Mesendoderm (in vitro differentiated cells): ENCODE results near the gene ZBTB12.

ENCODE experiments used
- DNase-seq: peaks from one replicate; pipeline ENCODE4 v3.0.0; 2013
- H2AK5ac ChIP-seq: 2 replicates; pipeline ENCODE4 v1.6.1; 2013; ENCODE audit warnings: low read length, inconsistent platforms
- H2BK120ac ChIP-seq: 2 replicates; pipeline ENCODE4 v1.6.1; 2013; ENCODE audit warnings: low read depth, mild to moderate bottlenecking, low read length, moderate library complexity, mixed read lengths
- H2BK15ac ChIP-seq: replicated peaks from 2 replicates; pipeline ENCODE4 v1.6.1; 2013; ENCODE audit warnings: low read depth, mild to moderate bottlenecking, moderate library complexity
- H2BK5ac ChIP-seq: 2 replicates; pipeline ENCODE4 v1.6.1; 2013; ENCODE audit warnings: low read length, inconsistent platforms
- H3K18ac ChIP-seq: 2 replicates; pipeline ENCODE4 v1.6.1; 2013; ENCODE audit warnings: mild to moderate bottlenecking, low read length, mixed read lengths
- H3K23ac ChIP-seq: one replicate; pipeline ENCODE4 v1.6.1; 2013; ENCODE audit warnings: low read length
- H3K27ac ChIP-seq: 2 replicates; pipeline ENCODE4 v1.5.1; 2013; ENCODE audit warnings: low read depth, mild to moderate bottlenecking, inconsistent platforms, low read length, moderate library complexity
- H3K27me3 ChIP-seq: 2 replicates; pipeline ENCODE4 v1.6.1; 2013; ENCODE audit warnings: low read length, control low read depth, mild to moderate bottlenecking, inconsistent platforms; ENCODE audit not compliant: insufficient read depth, poor library complexity
- H3K36me3 ChIP-seq: 2 replicates; pipeline ENCODE4 v1.6.1; 2013; ENCODE audit warnings: low read length, inconsistent platforms; ENCODE audit not compliant: control insufficient read depth, insufficient read depth
- H3K4ac ChIP-seq: one replicate; pipeline ENCODE4 v1.6.1; 2013; ENCODE audit warnings: low read depth, mild to moderate bottlenecking, low read length, moderate library complexity
- H3K4me1 ChIP-seq: 2 replicates; pipeline ENCODE4 v1.6.1; 2013; ENCODE audit warnings: low read depth, low read length, inconsistent platforms; ENCODE audit not compliant: control insufficient read depth
- H3K4me2 ChIP-seq: 2 replicates; pipeline ENCODE4 v1.6.1; 2013; ENCODE audit warnings: low read length
- H3K4me3 ChIP-seq: 2 replicates; pipeline ENCODE4 v1.5.1; 2013; ENCODE audit warnings: mild to moderate bottlenecking, low read length
- H3K56ac ChIP-seq: one replicate; pipeline ENCODE4 v1.6.1; 2013; ENCODE audit warnings: low read length
- H3K79me1 ChIP-seq: 2 replicates; pipeline ENCODE4 v1.6.1; 2013; ENCODE audit warnings: low read length, inconsistent platforms
- H3K79me2 ChIP-seq: 2 replicates; pipeline ENCODE4 v1.6.1; 2013; ENCODE audit warnings: mild to moderate bottlenecking, low read length; ENCODE audit not compliant: control insufficient read depth, insufficient read depth
- H3K9ac ChIP-seq: 2 replicates; pipeline ENCODE4 v1.6.1; 2013; ENCODE audit warnings: low read length, inconsistent platforms
- H4K5ac ChIP-seq: one replicate; pipeline ENCODE4 v1.6.1; 2013; ENCODE audit warnings: low read length
- H4K8ac ChIP-seq: one replicate; pipeline ENCODE4 v1.6.1; 2013; ENCODE audit warnings: low read depth, mild to moderate bottlenecking, control low read depth, low read length, moderate library complexity
- WGBS: extraction: QIAGEN DNeasy Blood & Tissue Kit; methylation state at CpG from one replicate; pipeline ENCODE4 v1.1.7; 2013; ENCODE audit warnings: low lambda C conversion rate, missing lambda C conversion rate; ENCODE audit not compliant: insufficient coverage; ENCODE audit errors: extremely low coverage; 5-methylcytosine and 5-hydroxymethylcytosine counted together

The ZBTB12 gene

DNA sequence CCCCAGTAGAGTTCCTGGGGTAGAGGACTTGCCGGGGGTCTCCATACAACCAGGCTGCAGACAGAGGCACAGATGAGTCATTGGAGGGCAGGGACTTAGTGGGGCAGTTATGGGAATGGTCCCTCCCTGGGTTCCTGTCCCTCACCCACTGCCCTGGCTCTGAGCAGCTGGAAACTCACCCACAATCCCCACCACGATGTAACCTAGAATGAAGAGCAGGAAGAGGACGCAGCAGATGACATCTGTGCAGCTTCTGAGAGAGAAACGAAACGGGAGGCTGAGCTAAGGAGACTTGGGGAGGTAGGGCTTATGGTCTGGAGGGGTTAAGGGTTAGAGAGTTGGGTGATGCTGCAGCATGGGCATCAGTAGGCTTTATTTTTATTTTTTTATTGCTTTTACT is 26.0 kb downstream of the ZBTB12 start:
- Histone ChIP-seq H3K79me2 (no peaks in the 10 kb centered on the region), H3K36me3 (peaks cover 2% of the 10 kb centered on the region), H3K4me3 (no peak overlapping the region), H3K27me3 (no peaks in the 10 kb centered on the region), H3K56ac (no peak overlapping the region), H4K8ac (no peak overlapping the region), H3K4me2 (no peak overlapping the region), H3K4me1 (no peaks in the 10 kb centered on the region), H4K5ac (no peak overlapping the region), H3K9ac (no peak overlapping the region), H3K23ac (no peak overlapping the region), H2AK5ac (no peak overlapping the region), H3K79me1 (no peaks in the 10 kb centered on the region), H3K27ac (no peak overlapping the region), H2BK15ac (no peak overlapping the region), H2BK120ac (no peak overlapping the region), H3K18ac (no peak overlapping the region), H2BK5ac (no peak overlapping the region), H3K4ac (no peak overlapping the region)
- WGBS, result no CpG with 5 or more reads among the region's 5 CpGs
- DNase-seq, result no peak

DNA sequence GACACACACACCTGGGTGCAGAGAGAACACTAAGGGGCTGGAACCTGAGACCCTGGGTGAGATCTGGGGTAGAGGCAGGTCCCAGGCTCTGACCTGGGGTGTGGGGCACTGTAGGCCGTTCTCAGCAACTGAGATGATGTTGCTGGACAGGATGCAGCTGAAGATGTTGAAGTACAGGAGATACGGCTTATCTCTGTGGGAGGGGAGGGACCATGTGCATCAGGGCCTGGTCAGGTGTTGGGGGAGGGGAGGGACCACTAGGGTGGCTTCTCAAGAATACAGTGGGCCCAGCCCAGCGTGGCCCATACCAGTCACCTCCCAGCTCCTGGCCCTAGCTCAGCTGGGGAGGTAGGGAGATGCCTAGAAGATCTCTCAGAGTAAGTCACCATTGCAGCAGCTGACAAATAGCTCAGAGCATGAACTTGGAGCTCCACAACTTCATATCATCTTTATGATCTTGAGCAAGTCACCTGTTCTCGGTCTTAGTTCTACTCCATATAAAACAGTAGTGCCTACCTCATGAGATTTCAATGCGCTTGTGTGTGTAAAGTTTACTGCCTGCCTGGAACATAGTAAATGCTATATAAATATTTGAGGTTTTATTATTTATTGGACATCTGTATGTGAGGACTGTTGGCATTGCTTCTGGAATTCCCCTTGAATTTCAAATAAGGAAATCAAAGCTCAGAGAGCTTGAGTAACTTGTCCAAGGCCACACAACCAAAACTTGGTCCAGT is 26.9 kb downstream of the ZBTB12 start:
- Histone ChIP-seq H3K79me2 (no peaks in the 10 kb centered on the region), H3K4me2 (no peak overlapping the region), H3K4me3 (no peak overlapping the region), H3K18ac (no peak overlapping the region), H3K56ac (no peak overlapping the region), H3K4ac (no peak overlapping the region), H2BK5ac (no peak overlapping the region), H3K23ac (no peak overlapping the region), H3K4me1 (no peaks in the 10 kb centered on the region), H4K5ac (no peak overlapping the region), H2BK15ac (no peak overlapping the region), H3K27me3 (no peaks in the 10 kb centered on the region), H2AK5ac (no peak overlapping the region), H3K27ac (no peak overlapping the region), H4K8ac (no peak overlapping the region), H2BK120ac (no peak overlapping the region), H3K9ac (no peak overlapping the region), H3K79me1 (no peaks in the 10 kb centered on the region), H3K36me3 (peaks cover 2% of the 10 kb centered on the region)
- no CpG with 5 or more reads among the region's 5 CpGs for WGBS
- DNase-seq, result no peak

DNA sequence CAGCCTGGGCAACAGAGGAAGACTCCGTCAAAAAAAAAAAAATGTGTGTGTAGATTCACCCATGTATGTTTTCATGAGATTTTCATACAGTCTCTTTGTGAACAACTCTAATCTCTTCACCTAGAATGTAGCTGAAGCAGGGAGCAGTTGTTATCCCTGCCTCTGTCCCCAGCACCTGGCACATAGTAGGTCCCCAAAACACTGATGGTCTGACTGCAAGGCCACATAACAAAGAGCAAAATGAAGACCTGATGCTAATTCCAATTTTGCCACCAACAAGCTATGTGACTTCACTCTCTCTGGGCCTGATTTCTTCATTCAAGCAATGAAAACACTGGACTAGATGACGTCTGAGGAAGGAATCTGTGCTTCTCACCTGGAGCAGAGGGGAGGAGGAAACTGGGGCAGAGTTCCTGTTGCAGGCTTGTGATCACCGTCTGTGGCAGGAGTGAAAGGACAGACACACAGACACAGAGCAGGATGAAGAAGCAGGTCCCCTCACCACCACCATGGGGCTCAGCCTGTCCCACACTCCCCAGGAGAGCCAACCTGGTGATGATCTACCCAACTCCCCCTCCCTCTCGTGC is 27.7 kb downstream of the ZBTB12 start:
- no peak overlapping the region for H3K18ac ChIP-seq
- no peak overlapping the region for H3K9ac ChIP-seq
- H3K23ac ChIP-seq, result no peak overlapping the region
- H3K27ac ChIP-seq, result no peak overlapping the region
- no peak overlapping the region for H2AK5ac ChIP-seq
- no peak overlapping the region for H4K8ac ChIP-seq
- H3K79me2 ChIP-seq, result no peaks in the 10 kb centered on the region
- no peak overlapping the region for H3K4me2 ChIP-seq
- H2BK120ac ChIP-seq, result no peak overlapping the region
- WGBS, result no CpG with 5 or more reads among the region's 4 CpGs
- no peak overlapping the region for H3K56ac ChIP-seq
- H3K79me1 ChIP-seq, result no peaks in the 10 kb centered on the region
- no peaks in the 10 kb centered on the region for H3K36me3 ChIP-seq
- no peak overlapping the region for H4K5ac ChIP-seq
- no peaks in the 10 kb centered on the region for H3K27me3 ChIP-seq
- H2BK15ac ChIP-seq, result no peak overlapping the region
- no peak for DNase-seq
- no peak overlapping the region for H3K4ac ChIP-seq
- H3K4me3 ChIP-seq, result no peak overlapping the region
- H3K4me1 ChIP-seq, result no peaks in the 10 kb centered on the region
- H2BK5ac ChIP-seq, result no peak overlapping the region

DNA sequence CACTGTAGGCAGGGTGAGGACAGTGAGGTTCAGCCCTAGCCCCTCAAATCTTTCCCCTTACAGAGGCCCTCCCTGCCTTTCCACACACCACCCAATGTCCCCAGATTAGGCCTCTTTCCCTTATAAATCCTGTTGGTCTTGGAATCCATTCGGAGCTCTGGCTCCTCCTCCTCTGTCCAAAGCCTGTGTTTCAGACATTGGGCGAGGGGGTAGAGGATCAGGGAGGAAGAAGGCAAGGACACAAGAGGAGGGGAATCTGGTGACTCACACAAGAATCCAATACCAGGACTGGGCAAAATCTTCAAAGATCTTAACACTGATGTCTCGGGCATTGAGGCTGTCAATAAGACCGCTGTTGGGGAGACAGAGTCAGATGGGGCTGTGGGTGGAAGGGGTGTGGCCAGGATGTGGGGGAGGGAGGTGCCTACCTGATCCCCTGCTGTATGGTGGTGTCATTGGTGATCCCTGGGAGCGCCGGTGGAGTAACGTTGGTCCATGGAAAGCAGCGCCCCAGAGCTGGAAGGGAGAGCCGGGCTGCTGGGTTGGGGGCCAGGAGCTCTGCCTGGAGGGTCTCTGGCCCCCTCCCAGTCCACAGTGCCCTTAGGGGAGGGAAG is 30.7 kb downstream of the ZBTB12 start:
- Histone ChIP-seq H3K23ac (no peak overlapping the region), H2BK15ac (no peak overlapping the region), H3K27me3 (no peaks in the 10 kb centered on the region), H2BK5ac (no peak overlapping the region), H3K4me1 (no peaks in the 10 kb centered on the region), H2AK5ac (no peak overlapping the region), H3K36me3 (no peaks in the 10 kb centered on the region), H4K5ac (no peak overlapping the region), H3K79me1 (no peaks in the 10 kb centered on the region), H3K79me2 (no peaks in the 10 kb centered on the region), H4K8ac (no peak overlapping the region), H3K4me3 (no peak overlapping the region), H3K4ac (no peak overlapping the region), H3K18ac (no peak overlapping the region), H2BK120ac (no peak overlapping the region), H3K56ac (no peak overlapping the region), H3K4me2 (no peak overlapping the region), H3K9ac (no peak overlapping the region), H3K27ac (no peak overlapping the region)
- peak; percentile 31 for DNase-seq
- WGBS, result no CpG with 5 or more reads among the region's 9 CpGs

DNA sequence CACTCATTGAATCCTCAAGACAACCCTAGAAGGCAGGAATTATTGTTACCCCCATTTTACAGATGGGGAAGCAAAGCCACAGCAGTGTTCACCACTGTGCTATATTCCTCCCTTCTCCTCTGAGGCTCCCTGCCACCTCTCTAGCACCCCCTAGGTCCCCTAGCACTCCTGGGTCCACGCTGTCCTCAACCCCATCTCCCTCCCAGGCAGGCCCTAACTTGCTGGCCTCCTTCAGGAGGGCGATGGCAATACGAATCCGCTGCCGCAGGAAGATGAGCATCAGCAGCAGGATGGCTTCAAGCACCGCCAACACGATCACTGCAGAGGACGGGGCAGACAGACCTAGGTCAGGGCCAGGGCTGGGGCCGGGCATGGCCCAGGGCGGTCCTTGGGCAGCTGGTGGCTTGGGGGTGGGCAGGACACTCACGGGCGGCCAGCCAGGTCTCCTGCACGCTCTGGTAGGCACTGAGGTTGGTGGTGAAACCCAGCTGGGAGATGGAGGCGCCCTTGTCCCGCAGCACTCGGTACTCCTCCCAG is 31.4 kb downstream of the ZBTB12 start:
- H3K79me1 ChIP-seq, result no peaks in the 10 kb centered on the region
- H3K36me3 ChIP-seq, result no peaks in the 10 kb centered on the region
- no peak overlapping the region for H3K4me2 ChIP-seq
- no peaks in the 10 kb centered on the region for H3K79me2 ChIP-seq
- no peak overlapping the region for H4K8ac ChIP-seq
- no peak overlapping the region for H3K9ac ChIP-seq
- H3K18ac ChIP-seq, result no peak overlapping the region
- H3K56ac ChIP-seq, result no peak overlapping the region
- no peaks in the 10 kb centered on the region for H3K27me3 ChIP-seq
- H2BK120ac ChIP-seq, result no peak overlapping the region
- H2BK5ac ChIP-seq, result no peak overlapping the region
- H2AK5ac ChIP-seq, result no peak overlapping the region
- no peak overlapping the region for H3K27ac ChIP-seq
- no peak overlapping the region for H4K5ac ChIP-seq
- H3K23ac ChIP-seq, result no peak overlapping the region
- no peak overlapping the region for H3K4ac ChIP-seq
- no peak for DNase-seq
- H2BK15ac ChIP-seq, result no peak overlapping the region
- H3K4me1 ChIP-seq, result no peaks in the 10 kb centered on the region
- no CpG with 5 or more reads among the region's 16 CpGs for WGBS
- H3K4me3 ChIP-seq, result no peak overlapping the region
